Measurements from ENCODE around the gene GALNT2. TPM values are rescaled to one million over a fixed set of nuclear protein-coding genes. Genes with fewer than 3 reads are reported as not detected.

GALNT2 gene
- total and polyA plus RNA-seq, 2 of the 13 experiments (the other 11 are each of a cell fraction or from before 2014, with no cell fraction given), result 39.3 to 39.6 TPM

- TF ChIP-seq EP300 (IDR thresholded peaks at IDR 0.05; ENCODE audit: low read depth in 2 of 2, low read length in 2 of 2), result no peak
- TF ChIP-seq EP300 (CRISPR knock-in tag; IDR thresholded peaks at IDR 0.05; ENCODE audit: borderline replicate concordance), result no peak
- TF ChIP-seq, protein P1, sequence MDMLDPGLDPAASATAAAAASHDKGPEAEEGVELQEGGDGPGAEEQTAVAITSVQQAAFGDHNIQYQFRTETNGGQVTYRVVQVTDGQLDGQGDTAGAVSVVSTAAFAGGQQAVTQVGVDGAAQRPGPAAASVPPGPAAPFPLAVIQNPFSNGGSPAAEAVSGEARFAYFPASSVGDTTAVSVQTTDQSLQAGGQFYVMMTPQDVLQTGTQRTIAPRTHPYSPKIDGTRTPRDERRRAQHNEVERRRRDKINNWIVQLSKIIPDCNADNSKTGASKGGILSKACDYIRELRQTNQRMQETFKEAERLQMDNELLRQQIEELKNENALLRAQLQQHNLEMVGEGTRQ (IDR thresholded peaks at IDR 0.05; ENCODE audit: low read depth, low read length), result no peak
- TF ChIP-seq, protein P1 (CRISPR knock-in tag; IDR thresholded peaks at IDR 0.05; ENCODE audit: borderline replicate concordance), result no peak
- no peak for TF ChIP-seq ZKSCAN1 (IDR thresholded peaks at IDR 0.05; ENCODE audit: low read length)
- TF ChIP-seq MAFF (IDR thresholded peaks at IDR 0.05; ENCODE audit: low read depth, low read length), result no peak
- TF ChIP-seq SP5 (CRISPR knock-in tag; IDR thresholded peaks at IDR 0.05; ENCODE audit: borderline replicate concordance, low read depth), result no peak
- TF ChIP-seq CC2D1A (CRISPR knock-in tag; IDR thresholded peaks at IDR 0.05), result no peak
- no peak for TF ChIP-seq NKX3-1 (CRISPR knock-in tag; IDR thresholded peaks at IDR 0.05)
- TF ChIP-seq MIXL1 (CRISPR knock-in tag; IDR thresholded peaks at IDR 0.05), result no peak
- TF ChIP-seq ZNF766 (CRISPR knock-in tag; IDR thresholded peaks at IDR 0.05; ENCODE audit: borderline replicate concordance), result no peak
- TF ChIP-seq ZFP90 (CRISPR knock-in tag; IDR thresholded peaks at IDR 0.05; ENCODE audit: borderline replicate concordance), result no peak
These were observed 173.5 kb downstream of the GALNT2 start (continued) for GRCh38 chr1:230240446-230241086.

- in situ Hi-C loops (cut with HindIII; ENCODE audit: extremely low pct_ligation_motif_present, low pct_unique_long_range_greater_than_20kb), result no loop called here
- Histone ChIP-seq H3K79me2 (ENCODE audit: insufficient read depth, low read length) (no peaks in the 10 kb centered on the region), H3K4me3 (replicated peaks in 1 of 3; ENCODE audit: insufficient read depth in 1 of 3, low read depth in 2 of 3, low read length in 3 of 3) (no peak overlapping the region), H3K9ac (ENCODE audit: insufficient read depth, low read depth, low read length) (no peak overlapping the region), H4K20me1 (ENCODE audit: insufficient read depth, low read length) (no peaks in the 10 kb centered on the region), H3K4me1 (ENCODE audit: insufficient read depth, low read length) (no peaks in the 10 kb centered on the region), H3K27ac (ENCODE audit: extremely low read length, insufficient read depth, low read length) (no peak overlapping the region), H3K27me3 (ENCODE audit: control insufficient read depth in 1 of 2, insufficient read depth in 2 of 2, low read length in 2 of 2) (no peaks in the 10 kb centered on the region), H3K36me3 (replicated peaks in 1 of 2; ENCODE audit: control insufficient read depth in 1 of 2, insufficient read depth in 2 of 2, low read length in 2 of 2) (peaks cover 4 to 38% of the 10 kb centered on the region in 2 experiments; a peak in 3 of 5 replicates), H2AFZ (ENCODE audit: low read length) (no peak overlapping the region), H3K9me3 (ENCODE audit: low read length) (no peaks in the 10 kb centered on the region), H3K4me2 (ENCODE audit: low read depth, low read length) (no peak overlapping the region)
- WGBS (ENCODE audit: low lambda C conversion rate), result 96% methylated on average over 6 of the region's 6 CpGs
- ChIA-PET CTCF (ENCODE audit: low intra/inter-chr PET ratio, low total read pairs) (no interaction called here), POLR2A (no interaction called here)
- DNase-seq (ENCODE audit: low spot score) (no peak), FAIRE-seq (no peak), ATAC-seq (no peak)
- intact Hi-C loops (cut with micrococcal nuclease; ENCODE audit: unreplicated experiment), result no loop called here
- BruUV-seq (replicated peaks), result no TSS peak
- TF ChIP-seq HIVEP1 (CRISPR knock-in tag; IDR thresholded peaks at IDR 0.05) (no peak), SNRNP70 (IDR thresholded peaks at IDR 0.05; ENCODE audit: low read depth, low read length) (no peak), ZBTB42 (CRISPR knock-in tag; IDR thresholded peaks at IDR 0.05) (no peak), SPEN (CRISPR knock-in tag; IDR thresholded peaks at IDR 0.05; ENCODE audit: low read depth) (no peak), FOXO4 (CRISPR knock-in tag; conservative IDR thresholded peaks at IDR 0.05) (no peak), SP5 (CRISPR knock-in tag; IDR thresholded peaks at IDR 0.05; ENCODE audit: borderline replicate concordance, low read depth) (no peak), GPBP1L1 (CRISPR knock-in tag; IDR thresholded peaks at IDR 0.05) (no peak), ZSCAN25 (CRISPR knock-in tag; IDR thresholded peaks at IDR 0.05) (no peak)
These were observed 175.3 kb downstream of the GALNT2 start for GRCh38 chr1:230242326-230242725.

Measured in HepG2 (cell line).